ENCODE results near the gene PTN.

PTN gene

GRCh38 chr7:137342265-137342664, 1.3 kb downstream of the PTN start:
- H2AFZ ChIP-seq (ENCODE audit: low read depth, low read length, severe bottlenecking) = no peak overlapping the region
- H3K9ac ChIP-seq (ENCODE audit: low read length) = no peak overlapping the region
- no peaks in the 10 kb centered on the region for H3K9me3 ChIP-seq (ENCODE audit: insufficient read depth, low read length)
- TF ChIP-seq, protein P1, sequence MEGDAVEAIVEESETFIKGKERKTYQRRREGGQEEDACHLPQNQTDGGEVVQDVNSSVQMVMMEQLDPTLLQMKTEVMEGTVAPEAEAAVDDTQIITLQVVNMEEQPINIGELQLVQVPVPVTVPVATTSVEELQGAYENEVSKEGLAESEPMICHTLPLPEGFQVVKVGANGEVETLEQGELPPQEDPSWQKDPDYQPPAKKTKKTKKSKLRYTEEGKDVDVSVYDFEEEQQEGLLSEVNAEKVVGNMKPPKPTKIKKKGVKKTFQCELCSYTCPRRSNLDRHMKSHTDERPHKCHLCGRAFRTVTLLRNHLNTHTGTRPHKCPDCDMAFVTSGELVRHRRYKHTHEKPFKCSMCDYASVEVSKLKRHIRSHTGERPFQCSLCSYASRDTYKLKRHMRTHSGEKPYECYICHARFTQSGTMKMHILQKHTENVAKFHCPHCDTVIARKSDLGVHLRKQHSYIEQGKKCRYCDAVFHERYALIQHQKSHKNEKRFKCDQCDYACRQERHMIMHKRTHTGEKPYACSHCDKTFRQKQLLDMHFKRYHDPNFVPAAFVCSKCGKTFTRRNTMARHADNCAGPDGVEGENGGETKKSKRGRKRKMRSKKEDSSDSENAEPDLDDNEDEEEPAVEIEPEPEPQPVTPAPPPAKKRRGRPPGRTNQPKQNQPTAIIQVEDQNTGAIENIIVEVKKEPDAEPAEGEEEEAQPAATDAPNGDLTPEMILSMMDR (IDR thresholded peaks at IDR 0.05; ENCODE audit: insufficient read depth, low read length, poor library complexity, severe bottlenecking) = no peak
- no peak overlapping the region for H3K4me3 ChIP-seq (ENCODE audit: insufficient read depth, low read length, poor library complexity, severe bottlenecking)
- no peaks in the 10 kb centered on the region for H3K79me2 ChIP-seq (ENCODE audit: insufficient read depth, low read length)
- H3K27ac ChIP-seq (ENCODE audit: low read depth, low read length) = no peak overlapping the region
- no peaks in the 10 kb centered on the region for H3K36me3 ChIP-seq (ENCODE audit: low read length)
- no peaks in the 10 kb centered on the region for H3K27me3 ChIP-seq (ENCODE audit: low read length)
- no peaks in the 10 kb centered on the region for H3K9me2 ChIP-seq (replicated peaks; ENCODE audit: insufficient read depth, low read length)
- H4K20me1 ChIP-seq (ENCODE audit: low read depth, low read length) = no peaks in the 10 kb centered on the region
- no peaks in the 10 kb centered on the region for H3F3A ChIP-seq (ENCODE audit: insufficient read depth)
- H3K4me2 ChIP-seq (ENCODE audit: low read depth, low read length, poor library complexity, severe bottlenecking) = no peak overlapping the region

DNA sequence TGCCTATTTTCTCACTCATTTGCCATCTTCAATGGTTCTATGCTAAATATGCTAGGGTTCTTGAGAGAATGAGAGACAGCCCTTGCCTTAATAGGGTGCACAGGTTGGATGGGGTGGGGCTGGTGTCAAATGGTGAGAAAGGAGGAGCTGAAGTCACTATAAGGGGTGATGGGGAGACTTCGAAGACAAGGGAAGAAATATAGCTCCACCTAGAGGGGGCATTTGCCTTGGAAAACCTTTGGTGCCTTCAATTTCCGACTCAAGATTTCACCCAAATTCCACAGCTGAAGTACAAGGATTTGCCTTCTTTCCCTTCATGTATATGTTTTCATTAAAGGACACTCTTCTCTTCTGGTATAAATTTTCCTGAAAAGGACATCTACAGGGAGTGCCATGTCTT, 5.6 kb downstream of the PTN start:
- TF ChIP-seq, protein P1 (IDR thresholded peaks at IDR 0.05; ENCODE audit: insufficient read depth, low read length, poor library complexity, severe bottlenecking) = no peak
- no peak for TF ChIP-seq EZH2phosphoT487 (conservative IDR thresholded peaks at IDR 0.05; ENCODE audit: low read length)
- H3K79me2 ChIP-seq (ENCODE audit: insufficient read depth, low read length) = no peaks in the 10 kb centered on the region
- H3K9me3 ChIP-seq (ENCODE audit: insufficient read depth, low read length) = no peaks in the 10 kb centered on the region
- H3K27ac ChIP-seq (ENCODE audit: low read depth, low read length) = no peak overlapping the region
- no peak overlapping the region for H2AFZ ChIP-seq (ENCODE audit: low read depth, low read length, severe bottlenecking)
- H3K9ac ChIP-seq (ENCODE audit: low read length) = no peak overlapping the region
- H3K9me2 ChIP-seq (replicated peaks; ENCODE audit: insufficient read depth, low read length) = no peaks in the 10 kb centered on the region
- H3K4me3 ChIP-seq (ENCODE audit: insufficient read depth, low read length, poor library complexity, severe bottlenecking) = no peak overlapping the region
- H3F3A ChIP-seq (ENCODE audit: insufficient read depth) = no peaks in the 10 kb centered on the region
- no peaks in the 10 kb centered on the region for H4K20me1 ChIP-seq (ENCODE audit: low read depth, low read length)
- no peak overlapping the region for H3K4me2 ChIP-seq (ENCODE audit: low read depth, low read length, poor library complexity, severe bottlenecking)
- no peaks in the 10 kb centered on the region for H3K27me3 ChIP-seq (ENCODE audit: low read length)
- no peaks in the 10 kb centered on the region for H3K36me3 ChIP-seq (ENCODE audit: low read length)

GRCh38 chr7:137335814-137336213, 7.7 kb downstream of the PTN start:
- Histone ChIP-seq H3K9ac (ENCODE audit: low read length) (no peak overlapping the region), H4K20me1 (ENCODE audit: low read depth, low read length) (no peaks in the 10 kb centered on the region), H3K4me3 (ENCODE audit: insufficient read depth, low read length, poor library complexity, severe bottlenecking) (no peak overlapping the region), H3K9me3 (ENCODE audit: insufficient read depth, low read length) (no peaks in the 10 kb centered on the region), H3K36me3 (ENCODE audit: low read length) (no peaks in the 10 kb centered on the region), H3K9me2 (replicated peaks; ENCODE audit: insufficient read depth, low read length) (no peaks in the 10 kb centered on the region), H3K79me2 (ENCODE audit: insufficient read depth, low read length) (no peaks in the 10 kb centered on the region), H3F3A (ENCODE audit: insufficient read depth) (no peaks in the 10 kb centered on the region), H3K27ac (ENCODE audit: low read depth, low read length) (no peak overlapping the region), H2AFZ (ENCODE audit: low read depth, low read length, severe bottlenecking) (no peak overlapping the region), H3K4me2 (ENCODE audit: low read depth, low read length, poor library complexity, severe bottlenecking) (no peak overlapping the region), H3K27me3 (ENCODE audit: low read length) (no peaks in the 10 kb centered on the region)
- TF ChIP-seq, protein P1 (IDR thresholded peaks at IDR 0.05; ENCODE audit: insufficient read depth, low read length, poor library complexity, severe bottlenecking) = no peak
- no peak for TF ChIP-seq EZH2phosphoT487 (conservative IDR thresholded peaks at IDR 0.05; ENCODE audit: low read length)

- Histone ChIP-seq H3K79me2 (ENCODE audit: insufficient read depth, low read length) (no peaks in the 10 kb centered on the region), H3K27me3 (ENCODE audit: low read length) (no peaks in the 10 kb centered on the region), H3K9me3 (ENCODE audit: insufficient read depth, low read length) (no peaks in the 10 kb centered on the region), H3K27ac (ENCODE audit: low read depth, low read length) (no peak overlapping the region), H3F3A (ENCODE audit: insufficient read depth) (no peaks in the 10 kb centered on the region), H3K9me2 (replicated peaks; ENCODE audit: insufficient read depth, low read length) (no peaks in the 10 kb centered on the region), H3K4me2 (ENCODE audit: low read depth, low read length, poor library complexity, severe bottlenecking) (no peak overlapping the region), H3K9ac (ENCODE audit: low read length) (no peak overlapping the region), H4K20me1 (ENCODE audit: low read depth, low read length) (no peaks in the 10 kb centered on the region), H2AFZ (ENCODE audit: low read depth, low read length, severe bottlenecking) (no peak overlapping the region), H3K36me3 (ENCODE audit: low read length) (no peaks in the 10 kb centered on the region), H3K4me3 (ENCODE audit: insufficient read depth, low read length, poor library complexity, severe bottlenecking) (no peak overlapping the region)
- TF ChIP-seq, protein P1 (IDR thresholded peaks at IDR 0.05; ENCODE audit: insufficient read depth, low read length, poor library complexity, severe bottlenecking) = no peak
- TF ChIP-seq EZH2phosphoT487 (conservative IDR thresholded peaks at IDR 0.05; ENCODE audit: low read length) = no peak
Observed at GRCh38 chr7:137331378-137331777, 12.2 kb downstream of the PTN start.

All from SU-DHL-6 (cell line).